Loucy (cell line): Measurements from ENCODE around the gene LRRC19.
A peak's percentile ranks its signal among the peaks of the same experiment; 100 is the strongest.

Experiments
- H2AFZ ChIP-seq: fragments of 200-600 bp; sonication (generic); 2 replicates; pipeline ENCODE4 v1.6.0; 2016; ENCODE audit warnings: antibody characterized with exemption, mild to moderate bottlenecking, low read length, moderate library complexity
- H3F3A ChIP-seq: fragments of 200-600 bp; 2 replicates; pipeline ENCODE4 v1.6.0; 2016; ENCODE audit warnings: antibody characterized with exemption, low read depth, mild to moderate bottlenecking
- H3K27me3 ChIP-seq: fragments of 200-600 bp; sonication (generic); 2 replicates; pipeline ENCODE4 v1.6.1; 2014; ENCODE audit warnings: low read length, mild to moderate bottlenecking; ENCODE audit not compliant: insufficient read depth, poor library complexity, severe bottlenecking
- H3K36me3 ChIP-seq: fragments of 200-600 bp; sonication (generic); 2 replicates; pipeline ENCODE4 v1.6.1; 2016; ENCODE audit warnings: low read length; ENCODE audit not compliant: insufficient read depth
- H3K4me1 ChIP-seq: fragments of 200-600 bp; sonication (generic); 2 replicates; pipeline ENCODE4 v1.5.1; 2014; ENCODE audit warnings: low read length, mild to moderate bottlenecking; ENCODE audit not compliant: insufficient read depth, poor library complexity, severe bottlenecking
- H3K4me2 ChIP-seq: fragments of 200-600 bp; sonication (generic); 2 replicates; pipeline ENCODE4 v1.6.0; 2014; ENCODE audit warnings: antibody characterized with exemption, low read length, low read depth, mild to moderate bottlenecking; ENCODE audit not compliant: poor library complexity, severe bottlenecking
- H3K4me3 ChIP-seq: fragments of 200-600 bp; sonication (generic); 2 replicates; pipeline ENCODE4 v1.5.1; 2014; ENCODE audit warnings: low read length, mild to moderate bottlenecking, mixed read lengths; ENCODE audit not compliant: poor library complexity, severe bottlenecking
- H3K79me2 ChIP-seq: fragments of 200-600 bp; sonication (generic); 2 replicates; pipeline ENCODE4 v1.6.1; 2014; ENCODE audit warnings: low read length; ENCODE audit not compliant: insufficient read depth
- H3K9ac ChIP-seq: fragments of 200-600 bp; sonication (generic); 2 replicates; pipeline ENCODE4 v1.6.0; 2014; ENCODE audit warnings: mild to moderate bottlenecking, low read depth, low read length, moderate library complexity; ENCODE audit not compliant: poor library complexity, severe bottlenecking
- H3K9me2 ChIP-seq: fragments of 200-600 bp; sonication (generic); replicated peaks from 2 replicates; pipeline ENCODE4 v1.6.1; 2016; ENCODE audit warnings: low read depth, low read length, mixed read lengths
- H3K9me3 ChIP-seq: fragments of 200-600 bp; sonication (generic); 2 replicates; pipeline ENCODE4 v1.6.1; 2014; ENCODE audit warnings: mild to moderate bottlenecking, antibody characterized with exemption, low read length, low read depth; ENCODE audit not compliant: insufficient read depth
- H4K20me1 ChIP-seq: fragments of 200-600 bp; sonication (generic); 2 replicates; pipeline ENCODE4 v1.6.0; 2014; ENCODE audit warnings: antibody characterized with exemption, low read length, mild to moderate bottlenecking; ENCODE audit not compliant: insufficient read depth, poor library complexity, severe bottlenecking
- EZH2phosphoT487 ChIP-seq: fragments of 200-600 bp; IDR thresholded peaks from 2 replicates; pipeline ENCODE4 v1.6.1; 2018; ENCODE audit warnings: antibody characterized with exemption, mild to moderate bottlenecking, moderate library complexity, borderline replicate concordance
- TF ChIP-seq, protein P1 (sequence below): fragments of 200-600 bp; sonication (generic); conservative IDR thresholded peaks from 2 replicates; pipeline ENCODE4 v1.5.1; 2014; ENCODE audit warnings: mild to moderate bottlenecking, antibody characterized with exemption, low read length

LRRC19 gene

DNA sequence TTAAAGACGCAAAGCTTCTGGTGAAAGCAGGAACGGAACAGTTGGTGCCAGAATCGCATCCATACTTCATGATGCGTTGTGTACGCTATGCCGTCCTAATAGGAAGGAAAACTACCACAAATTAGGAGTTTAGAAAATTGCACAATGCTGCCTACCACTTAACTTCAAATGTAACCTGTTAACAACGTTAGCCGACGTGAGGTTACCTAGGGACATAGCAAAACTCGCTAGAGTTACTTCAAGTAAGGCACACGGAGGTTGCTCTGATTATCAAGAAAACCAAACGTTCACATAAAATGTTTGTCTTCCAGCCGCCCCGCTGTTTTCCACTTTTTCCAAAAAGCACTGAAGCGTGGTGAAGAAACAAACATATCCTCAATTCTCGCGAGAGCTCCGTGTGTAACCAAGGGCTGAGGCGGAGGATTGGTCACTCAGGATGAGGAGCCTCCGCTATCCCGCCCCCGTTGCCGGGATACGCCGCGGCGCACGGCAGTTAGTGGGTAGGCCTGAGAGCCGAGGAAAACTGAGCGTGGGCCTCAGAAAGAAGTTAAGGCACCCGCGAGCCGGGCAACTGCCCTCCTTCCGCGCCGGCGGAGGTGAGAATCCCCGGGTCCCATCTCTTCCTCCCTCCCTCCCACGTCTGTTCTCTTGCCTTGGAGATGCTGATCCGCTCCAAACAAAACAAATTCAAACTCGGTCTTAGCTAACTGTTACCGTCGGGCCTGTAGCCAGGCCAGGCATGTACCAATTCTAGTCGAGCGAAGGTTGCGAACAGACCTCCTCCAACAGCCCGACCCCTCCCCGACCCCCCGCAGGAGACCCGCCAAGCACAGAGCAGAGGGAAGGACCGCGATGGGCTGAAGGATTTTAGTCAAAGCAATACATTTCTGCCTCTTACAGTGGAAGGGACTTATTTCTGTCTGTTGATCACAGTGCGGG, 49.3 kb downstream of the LRRC19 start, which contains the start of gene IFT74:
Gene IFT74 (plus strand): TSS at position 492 of the 939 bp plus-strand sequence. CDS start 5,556 bp downstream, outside the sequence.
- H2AFZ ChIP-seq, result peak within 1 kb of the TSS; percentile 98
- peak within 1 kb of the TSS; percentile 92 for H3K9ac ChIP-seq
- H3K4me2 ChIP-seq, result peak within 1 kb of the TSS; percentile 74
- H3K9me3 ChIP-seq, result no peaks in the 10 kb centered on the region
- H4K20me1 ChIP-seq, result no peaks in the 10 kb centered on the region
- no peaks in the 10 kb centered on the region for H3F3A ChIP-seq
- peaks cover 10% of the 10 kb centered on the region for H3K79me2 ChIP-seq
- peaks cover 18% of the 10 kb centered on the region for H3K4me1 ChIP-seq
- no peaks in the 10 kb centered on the region for H3K9me2 ChIP-seq
- H3K4me3 ChIP-seq, result peak within 1 kb of the TSS; percentile 87
- H3K27me3 ChIP-seq, result peaks cover under 1% of the 10 kb centered on the region
- no peaks in the 10 kb centered on the region for H3K36me3 ChIP-seq
- TF ChIP-seq EZH2phosphoT487, result no peak
- TF ChIP-seq, protein P1, sequence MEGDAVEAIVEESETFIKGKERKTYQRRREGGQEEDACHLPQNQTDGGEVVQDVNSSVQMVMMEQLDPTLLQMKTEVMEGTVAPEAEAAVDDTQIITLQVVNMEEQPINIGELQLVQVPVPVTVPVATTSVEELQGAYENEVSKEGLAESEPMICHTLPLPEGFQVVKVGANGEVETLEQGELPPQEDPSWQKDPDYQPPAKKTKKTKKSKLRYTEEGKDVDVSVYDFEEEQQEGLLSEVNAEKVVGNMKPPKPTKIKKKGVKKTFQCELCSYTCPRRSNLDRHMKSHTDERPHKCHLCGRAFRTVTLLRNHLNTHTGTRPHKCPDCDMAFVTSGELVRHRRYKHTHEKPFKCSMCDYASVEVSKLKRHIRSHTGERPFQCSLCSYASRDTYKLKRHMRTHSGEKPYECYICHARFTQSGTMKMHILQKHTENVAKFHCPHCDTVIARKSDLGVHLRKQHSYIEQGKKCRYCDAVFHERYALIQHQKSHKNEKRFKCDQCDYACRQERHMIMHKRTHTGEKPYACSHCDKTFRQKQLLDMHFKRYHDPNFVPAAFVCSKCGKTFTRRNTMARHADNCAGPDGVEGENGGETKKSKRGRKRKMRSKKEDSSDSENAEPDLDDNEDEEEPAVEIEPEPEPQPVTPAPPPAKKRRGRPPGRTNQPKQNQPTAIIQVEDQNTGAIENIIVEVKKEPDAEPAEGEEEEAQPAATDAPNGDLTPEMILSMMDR, result no peak

- Histone ChIP-seq H3K9ac (peak overlapping the region; percentile 92), H4K20me1 (no peaks in the 10 kb centered on the region), H3F3A (no peaks in the 10 kb centered on the region), H3K79me2 (peaks cover 10% of the 10 kb centered on the region), H3K9me2 (no peaks in the 10 kb centered on the region), H3K9me3 (no peaks in the 10 kb centered on the region), H3K4me3 (peak overlapping the region; percentile 87), H3K27me3 (peaks cover 6% of the 10 kb centered on the region), H3K36me3 (no peaks in the 10 kb centered on the region), H2AFZ (peak overlapping the region; percentile 98), H3K4me2 (peak overlapping the region; percentile 74), H3K4me1 (peaks cover 18% of the 10 kb centered on the region)
- TF ChIP-seq EZH2phosphoT487, result no peak
- TF ChIP-seq, protein P1, result no peak
These were observed 50.1 kb downstream of the LRRC19 start for GRCh38 chr9:26955222-26955903.

DNA sequence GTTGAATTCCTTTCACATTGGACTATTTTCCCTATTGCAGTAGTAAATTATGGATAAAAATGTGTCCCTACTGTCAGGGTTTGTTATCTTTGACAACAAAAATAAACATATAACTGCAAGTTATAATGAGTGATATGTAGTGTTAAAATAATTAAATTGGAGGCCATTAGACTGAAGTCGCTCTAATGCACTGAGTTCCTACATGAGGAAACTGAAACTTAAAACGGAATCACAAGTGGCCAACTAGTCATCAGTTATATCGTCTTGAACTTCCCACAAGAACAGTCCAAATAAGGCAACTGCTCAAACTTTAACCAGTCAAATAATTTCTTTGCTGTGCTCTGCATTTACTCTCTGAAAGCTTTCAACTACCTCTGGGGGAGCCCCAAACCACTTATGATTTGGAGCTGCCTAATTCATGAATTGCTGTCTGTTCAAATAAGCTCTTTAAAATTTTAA, 51.4 kb downstream of the LRRC19 start:
- Histone ChIP-seq H3K9me2 (no peaks in the 10 kb centered on the region), H4K20me1 (no peaks in the 10 kb centered on the region), H2AFZ (peak overlapping the region; percentile 20; the same call in 1 of the 2 replicates), H3K27me3 (peaks cover 9% of the 10 kb centered on the region), H3K4me3 (no peak overlapping the region), H3K9ac (no peak overlapping the region), H3K4me1 (peaks cover 18% of the 10 kb centered on the region), H3K9me3 (no peaks in the 10 kb centered on the region), H3K4me2 (no peak overlapping the region), H3K36me3 (no peaks in the 10 kb centered on the region), H3K79me2 (peaks cover 10% of the 10 kb centered on the region), H3F3A (no peaks in the 10 kb centered on the region)
- TF ChIP-seq EZH2phosphoT487, result no peak
- TF ChIP-seq, protein P1, result no peak
